Mononuclear cell (primary cell): Measurements from ENCODE around the gene ERBB4. TPM values are rescaled to one million over a fixed set of nuclear protein-coding genes. Genes with fewer than 3 reads are reported as not detected.
"Not testable (repeated sequence)": the region's sequence is repeated elsewhere in the genome, so short reads cannot be mapped to it uniquely, and the experiment has no call there.

Experiments used
- H3K27me3 ChIP-seq: 2 replicates; pipeline ENCODE4 v1.6.0; 2011; ENCODE audit warnings: low read length, control low read depth; ENCODE audit not compliant: insufficient read depth
- H3K4me1 ChIP-seq: 2 replicates; pipeline ENCODE4 v1.5.1; 2011; ENCODE audit warnings: mild to moderate bottlenecking, low read length, control low read depth; ENCODE audit not compliant: insufficient read depth
- H3K4me3 ChIP-seq: 2 replicates; pipeline ENCODE4 v1.5.1; 2011; ENCODE audit warnings: mild to moderate bottlenecking, low read length, moderate library complexity
- H3K9me3 ChIP-seq: 2 replicates; pipeline ENCODE4 v1.5.1; 2011; ENCODE audit warnings: low read depth, mild to moderate bottlenecking, control low read depth, low read length
- total RNA-seq: library from RNA; depleted of rRNA; stranded (reverse); fragments of >200 nt; gene quantifications from one replicate; pipeline ENCODE4 v1.2.3, GENCODE V29; 2012

Gene ERBB4
- total RNA-seq, 1 donor, result not detected

- Histone ChIP-seq H3K27me3 (no peaks in the 10 kb centered on the region), H3K9me3 (no peaks in the 10 kb centered on the region), H3K4me1 (no peaks in the 10 kb centered on the region), H3K4me3 (no peak overlapping the region)
Measured at GRCh38 chr2:212228743-212229171, 309.8 kb downstream of the ERBB4 start.

DNA sequence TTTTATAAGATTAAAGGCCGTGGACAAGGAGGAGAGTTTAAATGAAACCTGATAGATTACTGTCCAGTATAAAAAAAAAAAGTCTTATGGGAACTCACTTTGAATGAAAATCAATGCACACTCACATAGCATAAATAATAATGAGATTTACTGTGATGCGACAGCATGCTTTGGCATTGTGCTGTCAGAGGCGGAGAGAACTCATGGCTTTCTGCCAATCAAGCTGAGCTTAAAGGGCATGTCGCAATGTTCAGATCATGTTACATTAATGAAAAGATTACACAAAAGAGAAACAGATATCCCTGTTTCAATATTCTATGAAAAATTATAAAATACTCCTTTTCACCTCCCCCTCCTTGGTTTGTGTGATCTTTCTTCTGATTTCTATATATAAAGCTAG, 310.8 kb downstream of the ERBB4 start:
- no peaks in the 10 kb centered on the region for H3K4me1 ChIP-seq
- no peak overlapping the region for H3K4me3 ChIP-seq
- H3K9me3 ChIP-seq, result no peaks in the 10 kb centered on the region
- H3K27me3 ChIP-seq, result no peaks in the 10 kb centered on the region

DNA sequence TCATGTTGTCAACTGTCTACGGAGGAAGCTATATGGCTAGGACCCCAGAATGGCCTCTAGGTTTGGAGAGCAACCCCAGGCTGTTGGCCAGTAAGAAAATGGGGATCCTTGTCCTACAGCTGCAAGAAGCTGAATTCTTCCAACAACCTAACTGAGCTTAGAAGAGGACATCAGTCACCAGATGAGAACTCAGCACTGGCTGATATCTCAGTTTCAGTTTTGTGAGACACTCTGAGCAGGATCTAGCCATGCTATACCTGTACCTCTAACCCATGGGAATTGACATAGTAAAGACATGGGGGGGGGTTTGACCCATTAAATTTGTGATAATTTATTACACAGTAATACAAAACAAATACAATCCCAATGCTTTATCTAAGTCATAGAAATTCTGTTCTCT, 312.5 kb downstream of the ERBB4 start:
- no peaks in the 10 kb centered on the region for H3K4me1 ChIP-seq
- H3K4me3 ChIP-seq, result no peak overlapping the region
- no peaks in the 10 kb centered on the region for H3K27me3 ChIP-seq
- H3K9me3 ChIP-seq, result no peaks in the 10 kb centered on the region

GRCh38 chr2:212223696-212224095, 314.9 kb downstream of the ERBB4 start:
- no peaks in the 10 kb centered on the region for H3K9me3 ChIP-seq
- H3K4me3 ChIP-seq, result no peak overlapping the region
- H3K4me1 ChIP-seq, result no peaks in the 10 kb centered on the region
- no peaks in the 10 kb centered on the region for H3K27me3 ChIP-seq

- no peaks in the 10 kb centered on the region for H3K9me3 ChIP-seq
Measured at GRCh38 chr2:212213191-212213590, 325.4 kb downstream of the ERBB4 start.

GRCh38 chr2:212208467-212208866, 330.1 kb downstream of the ERBB4 start:
- Histone ChIP-seq H3K4me1 (no peaks in the 10 kb centered on the region), H3K27me3 (no peaks in the 10 kb centered on the region), H3K9me3 (no peaks in the 10 kb centered on the region), H3K4me3 (no peak overlapping the region)

More at GRCh38 chr2:212213191-212213590, 325.4 kb downstream of the ERBB4 start:
- no peaks in the 10 kb centered on the region for H3K27me3 ChIP-seq
- H3K4me3 ChIP-seq, result no peak overlapping the region
- no peaks in the 10 kb centered on the region for H3K4me1 ChIP-seq

GRCh38 chr2:212197776-212198175, 340.8 kb downstream of the ERBB4 start:
- Histone ChIP-seq H3K4me3 (no peak overlapping the region), H3K9me3 (no peaks in the 10 kb centered on the region), H3K27me3 (no peaks in the 10 kb centered on the region), H3K4me1 (no peaks in the 10 kb centered on the region)

DNA sequence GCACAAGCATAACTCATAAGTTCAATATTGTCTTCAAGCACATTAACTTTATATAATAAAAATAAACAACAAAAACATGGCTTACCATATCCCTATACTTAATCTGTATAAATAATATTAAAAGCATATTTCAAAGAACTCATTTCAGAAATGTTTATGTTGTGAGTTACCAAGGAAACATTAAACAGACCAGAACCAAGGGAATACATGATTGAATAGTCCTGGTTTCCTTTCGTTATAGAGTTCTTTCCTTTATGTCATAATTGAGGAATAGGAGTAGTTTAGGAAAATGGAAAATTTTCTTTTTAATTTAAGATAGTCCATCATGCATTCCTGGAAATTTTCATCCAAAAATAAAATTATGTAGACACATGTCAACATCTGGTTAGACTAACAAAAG, 343.0 kb downstream of the ERBB4 start:
- H3K4me1 ChIP-seq, result no peaks in the 10 kb centered on the region
- H3K9me3 ChIP-seq, result no peaks in the 10 kb centered on the region
- no peaks in the 10 kb centered on the region for H3K27me3 ChIP-seq
- H3K4me3 ChIP-seq, result no peak overlapping the region

GRCh38 chr2:212194396-212194795, 344.2 kb downstream of the ERBB4 start:
- H3K27me3 ChIP-seq, result no peaks in the 10 kb centered on the region
- H3K4me3 ChIP-seq, result no peak overlapping the region
- no peaks in the 10 kb centered on the region for H3K4me1 ChIP-seq
- no peaks in the 10 kb centered on the region for H3K9me3 ChIP-seq

DNA sequence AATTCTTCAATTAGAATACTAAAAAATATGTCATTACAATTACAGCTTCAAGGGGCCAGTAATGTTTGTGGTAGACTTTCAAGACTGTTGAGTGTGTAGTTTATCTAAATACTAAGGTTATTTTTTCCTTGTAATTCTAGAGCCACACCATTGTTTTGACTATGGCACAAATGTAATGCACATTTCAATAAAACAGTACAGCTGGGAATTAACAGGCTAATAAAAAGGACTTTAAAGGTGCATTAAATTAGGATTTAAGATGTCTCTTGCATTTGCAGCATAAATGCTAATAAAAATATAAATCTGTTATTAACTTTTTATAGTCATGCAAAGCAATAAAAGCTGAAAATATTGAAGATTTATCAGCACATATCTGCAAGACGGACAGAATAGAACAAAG, 344.8 kb downstream of the ERBB4 start:
- Histone ChIP-seq H3K9me3 (no peaks in the 10 kb centered on the region), H3K4me3 (no peak overlapping the region), H3K4me1 (no peaks in the 10 kb centered on the region), H3K27me3 (no peaks in the 10 kb centered on the region)

DNA sequence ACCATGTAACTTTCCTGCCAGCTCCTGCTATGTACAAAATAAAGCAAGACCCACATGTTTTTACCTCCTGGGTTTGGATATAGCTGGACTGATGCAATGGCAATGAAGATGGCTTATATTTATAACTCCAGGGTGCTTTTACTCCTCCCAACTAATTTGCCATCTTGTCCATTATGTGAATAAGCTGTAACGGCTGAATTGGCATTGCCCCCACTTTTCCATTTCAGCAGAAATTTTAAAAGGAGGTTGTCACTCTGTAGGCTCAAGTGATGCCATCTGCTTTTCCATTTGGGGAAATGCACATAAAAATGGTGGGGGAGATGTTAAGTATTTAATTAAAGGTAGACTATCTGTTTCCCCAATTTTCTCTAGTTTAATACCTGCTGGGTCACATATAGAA, 345.5 kb downstream of the ERBB4 start:
- H3K27me3 ChIP-seq, result no peaks in the 10 kb centered on the region
- H3K4me3 ChIP-seq, result no peak overlapping the region
- H3K4me1 ChIP-seq, result no peaks in the 10 kb centered on the region
- no peaks in the 10 kb centered on the region for H3K9me3 ChIP-seq

DNA sequence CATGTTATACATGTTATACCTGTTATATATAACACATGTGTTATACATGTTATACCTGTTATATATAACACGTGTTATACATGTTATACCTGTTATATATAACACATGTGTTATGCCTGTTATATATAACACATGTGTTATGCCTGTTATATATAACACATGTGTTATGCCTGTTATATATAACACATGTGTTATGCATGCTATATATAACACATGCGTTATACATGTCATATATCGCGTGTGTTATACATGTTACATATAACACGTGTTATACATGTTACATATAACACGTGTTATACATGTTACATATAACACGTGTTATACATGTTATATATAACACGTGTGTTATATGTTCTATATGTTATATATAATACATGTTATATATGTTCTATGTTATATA, 347.2 kb downstream of the ERBB4 start:
- not testable (repeated sequence) for H3K27me3 ChIP-seq, H3K9me3 ChIP-seq, H3K4me1 ChIP-seq, H3K4me3 ChIP-seq

- H3K4me3 ChIP-seq, result no peak overlapping the region
- H3K27me3 ChIP-seq, result no peaks in the 10 kb centered on the region
- no peaks in the 10 kb centered on the region for H3K9me3 ChIP-seq
- no peaks in the 10 kb centered on the region for H3K4me1 ChIP-seq
Measured at GRCh38 chr2:212186166-212186565, 352.4 kb downstream of the ERBB4 start.

- Histone ChIP-seq H3K4me3 (no peak overlapping the region), H3K9me3 (no peaks in the 10 kb centered on the region), H3K4me1 (no peaks in the 10 kb centered on the region), H3K27me3 (no peaks in the 10 kb centered on the region)
Measured at GRCh38 chr2:212181646-212182045, 357.0 kb downstream of the ERBB4 start.

DNA sequence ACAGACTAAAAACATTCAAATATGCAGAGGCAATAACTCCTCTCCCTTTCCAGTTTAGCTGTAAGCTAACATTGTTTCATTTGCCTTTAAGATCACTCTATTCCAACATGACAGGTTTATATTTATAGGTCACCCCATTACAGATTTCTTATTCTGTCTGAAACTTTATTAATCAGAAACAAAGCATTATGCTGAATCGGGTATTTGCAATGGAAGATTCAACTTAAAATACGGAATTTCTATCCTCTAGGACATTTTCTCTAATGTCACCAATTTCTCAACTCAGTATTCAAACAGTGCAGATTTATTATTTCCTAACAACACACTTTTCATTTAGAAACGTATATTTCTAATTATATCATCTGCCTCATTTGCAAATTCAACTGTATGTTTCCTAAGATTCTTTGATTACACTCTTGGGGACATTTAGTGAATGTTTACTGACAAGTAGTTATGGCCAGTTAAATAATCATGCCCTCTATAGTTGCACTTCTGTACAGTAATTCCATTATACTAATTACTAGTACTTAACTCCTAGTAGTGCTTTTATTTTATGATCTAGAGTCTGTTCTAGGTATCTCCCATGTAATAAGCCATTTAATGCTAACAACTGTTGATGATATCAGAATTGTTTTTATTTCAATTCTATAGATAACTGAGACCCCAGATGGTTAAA, 358.1 kb downstream of the ERBB4 start:
- no peaks in the 10 kb centered on the region for H3K4me1 ChIP-seq
- H3K4me3 ChIP-seq, result no peak overlapping the region
- H3K27me3 ChIP-seq, result no peaks in the 10 kb centered on the region
- no peaks in the 10 kb centered on the region for H3K9me3 ChIP-seq

- no peaks in the 10 kb centered on the region for H3K27me3 ChIP-seq
- no peak overlapping the region for H3K4me3 ChIP-seq
- no peaks in the 10 kb centered on the region for H3K9me3 ChIP-seq
- no peaks in the 10 kb centered on the region for H3K4me1 ChIP-seq
Measured at GRCh38 chr2:212177724-212178123, 360.9 kb downstream of the ERBB4 start.
